Neural cell (in vitro differentiated cells): Measurements from ENCODE around the gene ARHGAP24. TPM values are rescaled to one million over a fixed set of nuclear protein-coding genes. Genes with fewer than 3 reads are reported as not detected.

Experiments
- H2AFZ ChIP-seq: fragments of 200-600, 300-800 bp; sonication (generic), shearing (Covaris generic); 2 replicates; pipeline ENCODE4 v1.6.0; 2014; ENCODE audit warnings: low read depth, mild to moderate bottlenecking, antibody characterized with exemption, low read length, moderate library complexity
- H3F3A ChIP-seq: fragments of 200-600 bp; shearing (Covaris generic); 2 replicates; pipeline ENCODE4 v1.6.1; 2016; ENCODE audit warnings: mild to moderate bottlenecking, moderate library complexity, mixed read lengths, antibody characterized with exemption, low read length; ENCODE audit not compliant: insufficient read depth, poor library complexity, severe bottlenecking
- H3K27ac ChIP-seq: fragments of 200-600, 300-800 bp; sonication (generic), shearing (Covaris generic); 2 replicates; pipeline ENCODE4 v1.5.1; 2014; ENCODE audit warnings: mild to moderate bottlenecking, low read length, moderate library complexity
- H3K27me3 ChIP-seq: fragments of 300-800, 200-600 bp; sonication (generic), shearing (Covaris generic); 2 replicates; pipeline ENCODE4 v1.6.0; 2014; ENCODE audit warnings: mild to moderate bottlenecking, low read depth, low read length, moderate library complexity; ENCODE audit not compliant: insufficient read depth
- H3K36me3 ChIP-seq: fragments of 300-800, 200-600 bp; sonication (generic), shearing (Covaris generic); 2 replicates; pipeline ENCODE4 v1.5.1; 2014; ENCODE audit warnings: mild to moderate bottlenecking, antibody characterized with exemption, low read length, moderate library complexity; ENCODE audit not compliant: insufficient read depth
- H3K4me2 ChIP-seq: fragments of 300-800, 200-600 bp; sonication (generic), shearing (Covaris generic); 2 replicates; pipeline ENCODE4 v1.6.0; 2014; ENCODE audit warnings: mild to moderate bottlenecking, low read length
- H3K4me3 ChIP-seq: fragments of 300-800, 200-600 bp; sonication (generic), shearing (Covaris generic); 2 replicates; pipeline ENCODE4 v1.5.1; 2014; ENCODE audit warnings: mild to moderate bottlenecking, low read length, moderate library complexity
- H3K79me2 ChIP-seq: fragments of 200-600 bp; shearing (Covaris generic); replicated peaks from 2 replicates; pipeline ENCODE4 v1.6.0; 2014; ENCODE audit warnings: mild to moderate bottlenecking, low read length, moderate library complexity; ENCODE audit not compliant: insufficient read depth
- H3K9ac ChIP-seq: fragments of 300-800, 200-600 bp; sonication (generic), shearing (Covaris generic); 2 replicates; pipeline ENCODE4 v1.6.1; 2016; ENCODE audit warnings: mild to moderate bottlenecking, low read length, mixed read lengths
- H3K9me2 ChIP-seq: fragments of 200-600 bp; shearing (Covaris generic); 2 replicates; pipeline ENCODE4 v1.6.1; 2016; ENCODE audit warnings: mild to moderate bottlenecking, low read length, mixed read lengths; ENCODE audit not compliant: insufficient read depth
- H3K9me3 ChIP-seq: fragments of 200-600, 300-800 bp; sonication (generic), shearing (Covaris generic); 2 replicates; pipeline ENCODE4 v1.6.1; 2016; ENCODE audit warnings: mild to moderate bottlenecking, mixed run types, low read length, moderate library complexity, mixed read lengths
- H4K20me1 ChIP-seq: fragments of 200-600 bp; shearing (Covaris generic); 2 replicates; pipeline ENCODE4 v1.6.1; 2016; ENCODE audit warnings: mild to moderate bottlenecking, mixed run types; ENCODE audit not compliant: insufficient read depth
- CTCF ChIP-seq: fragments of 450-650 bp; IDR thresholded peaks from 2 replicates; pipeline ENCODE4 v1.5.1; 2014; ENCODE audit warnings: antibody characterized with exemption, mild to moderate bottlenecking, moderate library complexity; ENCODE audit not compliant: poor library complexity, severe bottlenecking
- EP300 ChIP-seq: fragments of 450-650 bp; conservative IDR thresholded peaks from 2 replicates; pipeline ENCODE4 v1.6.1; 2014; ENCODE audit warnings: antibody characterized with exemption, mild to moderate bottlenecking, moderate library complexity; ENCODE audit not compliant: poor library complexity, severe bottlenecking
- EZH2 ChIP-seq: fragments of 200-600, 300-800 bp; shearing (Covaris generic), sonication (generic); IDR thresholded peaks from 2 replicates; pipeline ENCODE4 v1.6.1; 2014; ENCODE audit warnings: antibody characterized with exemption, low read length, borderline replicate concordance, mild to moderate bottlenecking; ENCODE audit not compliant: insufficient read depth, poor library complexity, severe bottlenecking
- MXI1 ChIP-seq: fragments of 450-650 bp; conservative IDR thresholded peaks from 2 replicates; pipeline ENCODE4 v1.6.1; 2014; ENCODE audit warnings: antibody characterized with exemption, mild to moderate bottlenecking; ENCODE audit not compliant: poor library complexity, severe bottlenecking
- POLR2AphosphoS5 ChIP-seq: IDR thresholded peaks from 2 replicates; pipeline ENCODE4 v1.6.1; 2012
- RAD21 ChIP-seq: fragments of 450-650 bp; conservative IDR thresholded peaks from 2 replicates; pipeline ENCODE4 v1.6.1; 2014; ENCODE audit warnings: antibody characterized with exemption, mild to moderate bottlenecking, moderate library complexity
- REST ChIP-seq: IDR thresholded peaks from 2 replicates; pipeline ENCODE4 v1.6.1; 2012; ENCODE audit warnings: borderline replicate concordance
- SMC3 ChIP-seq: fragments of 450-650 bp; conservative IDR thresholded peaks from 2 replicates; pipeline ENCODE4 v1.6.1; 2014; ENCODE audit warnings: antibody characterized with exemption, mild to moderate bottlenecking, moderate library complexity; ENCODE audit not compliant: poor library complexity
- TAF1 ChIP-seq: IDR thresholded peaks from 2 replicates; pipeline ENCODE4 v1.6.1; 2012; ENCODE audit warnings: low read depth
- polyA plus RNA-seq: library from polyadenylated mRNA; depleted of rRNA; stranded (reverse); fragments of >200 nt; gene quantifications from 2 replicates; pipeline ENCODE4 v1.2.3, GENCODE V29; 2014

ARHGAP24 gene
- polyA plus RNA-seq, 1 donor from 2014 or later, result 2.9 TPM

- Histone ChIP-seq H3K36me3 (no peaks in the 10 kb centered on the region), H3K9me2 (no peaks in the 10 kb centered on the region), H3K79me2 (no peaks in the 10 kb centered on the region), H3F3A (no peaks in the 10 kb centered on the region), H3K27ac (no peak overlapping the region), H3K9ac (no peak overlapping the region), H3K4me3 (no peak overlapping the region), H2AFZ (no peak overlapping the region), H3K27me3 (no peaks in the 10 kb centered on the region), H3K4me2 (no peak overlapping the region), H4K20me1 (no peaks in the 10 kb centered on the region), H3K9me3 (no peaks in the 10 kb centered on the region)
- TF ChIP-seq MXI1 (no peak), RAD21 (no peak), POLR2AphosphoS5 (no peak), EZH2 (no peak), TAF1 (no peak), SMC3 (no peak), EP300 (no peak), CTCF (no peak), REST (no peak)
Observed at GRCh38 chr4:85700362-85700761, 225.4 kb downstream of the ARHGAP24 start.

- Histone ChIP-seq H3K4me2 (no peak overlapping the region), H3K9me3 (no peaks in the 10 kb centered on the region), H3K9ac (no peak overlapping the region), H3K79me2 (no peaks in the 10 kb centered on the region), H3F3A (no peaks in the 10 kb centered on the region), H3K36me3 (no peaks in the 10 kb centered on the region), H3K27ac (no peak overlapping the region), H3K4me3 (no peak overlapping the region), H3K27me3 (no peaks in the 10 kb centered on the region), H3K9me2 (no peaks in the 10 kb centered on the region), H2AFZ (no peak overlapping the region), H4K20me1 (no peaks in the 10 kb centered on the region)
- TF ChIP-seq MXI1, result no peak
- no peak for TF ChIP-seq POLR2AphosphoS5
- TF ChIP-seq REST, result no peak
- TF ChIP-seq RAD21, result no peak
- TF ChIP-seq TAF1, result no peak
- TF ChIP-seq CTCF, result no peak
- no peak for TF ChIP-seq SMC3
- no peak for TF ChIP-seq EZH2
- TF ChIP-seq EP300, result no peak
Observed at GRCh38 chr4:85701861-85702321, 226.9 kb downstream of the ARHGAP24 start.
